Effector memory CD4-positive, alpha-beta T cell (primary cell): Measurements from ENCODE around the gene MAB21L4.

ENCODE experiments used
- DNase-seq, 3 donors: peaks; one replicate each; pipeline ENCODE4 v3.0.0-alpha.2; 2020
- H3K27ac ChIP-seq: 2 replicates; pipeline ENCODE4 v1.7.0; 2013; ENCODE audit warnings: mild to moderate bottlenecking, low read length, moderate library complexity; ENCODE audit not compliant: insufficient read depth, poor library complexity, severe bottlenecking
- H3K27me3 ChIP-seq: replicated peaks from 2 replicates; pipeline ENCODE4 v1.7.0; 2013; ENCODE audit warnings: mild to moderate bottlenecking, low read length; ENCODE audit not compliant: insufficient read depth, control insufficient read depth, poor library complexity, severe bottlenecking
- H3K36me3 ChIP-seq: 2 replicates; pipeline ENCODE4 v1.7.0; 2013; ENCODE audit warnings: mild to moderate bottlenecking, low read length, moderate library complexity; ENCODE audit not compliant: control insufficient read depth, insufficient read depth
- H3K4me1 ChIP-seq: 2 replicates; pipeline ENCODE4 v1.7.0; 2013; ENCODE audit warnings: low read length, mild to moderate bottlenecking; ENCODE audit not compliant: control insufficient read depth, insufficient read depth, poor library complexity, severe bottlenecking
- H3K4me3 ChIP-seq: 2 replicates; pipeline ENCODE4 v1.7.0; 2013; ENCODE audit warnings: low read length, low read depth, mild to moderate bottlenecking; ENCODE audit not compliant: insufficient read depth, poor library complexity, severe bottlenecking
- H3K9me3 ChIP-seq: 2 replicates; pipeline ENCODE4 v1.7.0; 2013; ENCODE audit warnings: mild to moderate bottlenecking, low read length, moderate library complexity; ENCODE audit not compliant: control insufficient read depth

The MAB21L4 gene

GRCh38 chr2:240892925-240893324 lies 3.0 kb downstream of the MAB21L4 start:
- H3K27me3 ChIP-seq: no peaks in the 10 kb centered on the region

GRCh38 chr2:240892356-240892755 lies 3.6 kb downstream of the MAB21L4 start:
- no peaks in the 10 kb centered on the region for H3K36me3 ChIP-seq
- no peak overlapping the region for H3K27ac ChIP-seq
- DNase-seq: no peak
- H3K4me3 ChIP-seq: no peak overlapping the region
- H3K27me3 ChIP-seq: no peaks in the 10 kb centered on the region
- no peaks in the 10 kb centered on the region for H3K4me1 ChIP-seq
- no peaks in the 10 kb centered on the region for H3K9me3 ChIP-seq

More at GRCh38 chr2:240892925-240893324, 3.0 kb downstream of the MAB21L4 start:
- H3K9me3 ChIP-seq: no peaks in the 10 kb centered on the region
- H3K36me3 ChIP-seq: no peaks in the 10 kb centered on the region
- no peak overlapping the region for H3K4me3 ChIP-seq
- H3K4me1 ChIP-seq: no peaks in the 10 kb centered on the region
- no peak overlapping the region for H3K27ac ChIP-seq
- no peak for DNase-seq

- H3K36me3 ChIP-seq: no peaks in the 10 kb centered on the region
- H3K27ac ChIP-seq: no peak overlapping the region
- H3K4me1 ChIP-seq: no peaks in the 10 kb centered on the region
- no peaks in the 10 kb centered on the region for H3K9me3 ChIP-seq
- no peak overlapping the region for H3K4me3 ChIP-seq
- H3K27me3 ChIP-seq: no peaks in the 10 kb centered on the region
- no peak for DNase-seq
Measured at GRCh38 chr2:240891492-240892340, 4.2 kb downstream of the MAB21L4 start.

- Histone ChIP-seq H3K9me3 (no peaks in the 10 kb centered on the region), H3K4me3 (no peak overlapping the region), H3K36me3 (no peaks in the 10 kb centered on the region), H3K4me1 (no peaks in the 10 kb centered on the region), H3K27ac (no peak overlapping the region), H3K27me3 (no peaks in the 10 kb centered on the region)
- DNase-seq: no peak
Measured at GRCh38 chr2:240890691-240891090, 5.3 kb downstream of the MAB21L4 start.

GRCh38 chr2:240889601-240890560 lies 6.1 kb downstream of the MAB21L4 start:
- no peak for DNase-seq
- Histone ChIP-seq H3K27me3 (no peaks in the 10 kb centered on the region), H3K9me3 (no peaks in the 10 kb centered on the region), H3K27ac (no peak overlapping the region), H3K36me3 (no peaks in the 10 kb centered on the region), H3K4me3 (no peak overlapping the region), H3K4me1 (no peaks in the 10 kb centered on the region)

GRCh38 chr2:240888890-240889573 lies 6.9 kb downstream of the MAB21L4 start:
- Histone ChIP-seq H3K4me3 (no peak overlapping the region), H3K36me3 (no peaks in the 10 kb centered on the region), H3K27me3 (no peaks in the 10 kb centered on the region), H3K9me3 (no peaks in the 10 kb centered on the region), H3K4me1 (no peaks in the 10 kb centered on the region), H3K27ac (no peak overlapping the region)
- no peak for DNase-seq

- no peak overlapping the region for H3K27ac ChIP-seq
- no peaks in the 10 kb centered on the region for H3K27me3 ChIP-seq
- no peaks in the 10 kb centered on the region for H3K36me3 ChIP-seq
- DNase-seq: no peak
- H3K4me1 ChIP-seq: no peaks in the 10 kb centered on the region
- no peaks in the 10 kb centered on the region for H3K9me3 ChIP-seq
- H3K4me3 ChIP-seq: no peak overlapping the region
Measured at GRCh38 chr2:240888130-240888889, 7.6 kb downstream of the MAB21L4 start.

- Histone ChIP-seq H3K4me3 (no peak overlapping the region), H3K27me3 (no peaks in the 10 kb centered on the region), H3K9me3 (no peaks in the 10 kb centered on the region), H3K4me1 (no peaks in the 10 kb centered on the region), H3K36me3 (no peaks in the 10 kb centered on the region), H3K27ac (no peak overlapping the region)
- DNase-seq: no peak
Measured at GRCh38 chr2:240887631-240888030, 8.3 kb downstream of the MAB21L4 start.
